Motor neuron (in vitro differentiated cells): Measurements from ENCODE around the gene ENOX1. TPM values are rescaled to one million over a fixed set of nuclear protein-coding genes. Genes with fewer than 3 reads are reported as not detected.

Source experiments
- ATAC-seq, 8 experiments: fragments of 200-7000 bp; cut with Tn5 transposase; replicated peaks in 6 of 8; 2 replicates each; pipeline ENCODE4 v1.8.0; 2021; ENCODE audit warnings: mild to moderate bottlenecking in 8 of 8, moderate library complexity in 8 of 8
- H3K27ac ChIP-seq, 2 donors: fragments of 250-450 bp; sonication (Bioruptor Pico); 2 replicates each; pipeline ENCODE4 v1.9.0; 2021; ENCODE audit warnings: antibody characterized with exemption in 2 of 2, mild to moderate bottlenecking in 2 of 2, moderate library complexity in 1 of 2
- H3K4me1 ChIP-seq, 2 donors: fragments of 250-450 bp; sonication (Bioruptor Pico); replicated peaks in 1 of 2; 2 replicates each; pipeline ENCODE4 v1.6.1; 2021; ENCODE audit warnings: antibody characterized with exemption in 2 of 2, mild to moderate bottlenecking in 2 of 2, moderate library complexity in 1 of 2
- H3K4me3 ChIP-seq, 5 donors: fragments of 250-450 bp; sonication (Bioruptor Pico); 2 replicates each; pipeline ENCODE4 v1.9.0; 2021; ENCODE audit warnings: antibody characterized with exemption in 5 of 5, mild to moderate bottlenecking in 5 of 5, moderate library complexity in 4 of 5
- WGBS, 10 experiments: fragments of 450-650 bp; shearing (Covaris generic); methylation state at CpG; one replicate each; pipeline ENCODE4 v1.0.0; 2022; 5-methylcytosine and 5-hydroxymethylcytosine counted together
- in situ Hi-C, 9 experiments: fragments of 400-800 bp; cut with MboI; loops; one replicate each; pipeline ENCODE4 v1.15.0; 2021; ENCODE audit warnings: low sequenced_read_pairs in 9 of 9, low pct_unique_long_range_greater_than_20kb in 2 of 9; ENCODE audit not compliant: unreplicated experiment in 9 of 9
- total RNA-seq, 8 experiments: library from RNA; unstranded; fragments of 300-600 nt; gene quantifications; 2 replicates each; pipeline versions ENCODE4 v1.2.3 to v1.2.4, GENCODE V29; 2022

Gene ENOX1
- total RNA-seq, 8 experiments from 2014 or later, result 5.6 to 19.0 (median 11.8) TPM

DNA sequence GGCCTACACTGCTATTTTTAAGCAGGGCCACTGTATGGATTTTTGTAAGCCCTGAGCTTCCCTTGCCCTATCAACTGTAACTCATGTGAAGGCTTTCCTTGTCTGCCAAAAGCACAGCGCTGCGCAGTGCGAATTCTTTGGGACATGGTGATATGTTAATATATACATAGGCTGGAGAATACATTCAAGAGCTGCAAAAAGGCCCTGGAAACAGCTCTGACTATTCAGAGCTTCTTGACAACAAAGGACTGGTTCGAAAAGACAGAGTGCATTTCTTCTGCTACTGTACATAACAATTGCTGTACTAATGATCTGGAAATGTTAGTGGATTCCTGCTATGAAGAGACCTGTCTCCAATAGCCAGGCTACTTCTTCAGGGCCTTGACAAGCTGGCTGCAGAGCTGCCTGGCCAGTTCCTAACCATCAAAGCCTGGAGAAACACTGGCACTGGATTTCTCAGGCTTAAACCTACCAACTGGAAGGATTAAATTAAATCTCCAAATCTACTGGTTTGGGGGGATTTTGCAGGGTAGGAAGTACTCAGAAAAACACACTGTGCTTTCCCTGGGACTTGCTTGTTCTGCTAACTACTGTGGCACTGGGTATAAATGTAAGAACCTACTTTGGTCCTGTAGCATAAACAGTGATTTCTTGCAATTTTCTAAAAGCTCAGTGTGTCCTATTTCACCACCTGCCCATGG, 516.5 kb downstream of the ENOX1 start:
- 40 to 100% (median 63%) methylated on average over 1 to 4 of the region's 4 CpGs for WGBS, 10 experiments
- Histone ChIP-seq H3K4me3 (no peak overlapping the region), H3K4me1 (peaks cover 44 to 49% of the 10 kb centered on the region in 2 donors), H3K27ac (peak overlapping the region; percentile 13 to 27)
- ATAC-seq, result peak in 5 of 8 experiments; percentile 74 to 88 (median 85)
- in situ Hi-C loops, result no loop called here

- 0 to 44% (median 21%) methylated on average over 3 to 5 of the region's 5 CpGs; no CpG with 5 or more reads in 2 of the 10 experiments for WGBS, 10 experiments
- Histone ChIP-seq H3K27ac (peak overlapping the region; percentile 14 to 63), H3K4me1 (peaks cover 38 to 44% of the 10 kb centered on the region in 2 donors), H3K4me3 (no peak overlapping the region)
- peak; percentile 63 to 93 (median 77) for ATAC-seq
- in situ Hi-C loops, result no loop called here
Observed at GRCh38 chr13:43269037-43269481, 517.7 kb downstream of the ENOX1 start.

GRCh38 chr13:43268632-43269031, 518.1 kb downstream of the ENOX1 start:
- in situ Hi-C loops, result no loop called here
- peak in 4 of 8 experiments; percentile 1 to 62 (median 36) for ATAC-seq
- 0 to 100% (median 33%) methylated on average over 1 to 2 of the region's 2 CpGs for WGBS, 10 experiments

GRCh38 chr13:43267916-43268315, 518.9 kb downstream of the ENOX1 start:
- 74 to 97% (median 87%) methylated on average over 1 to 3 of the region's 3 CpGs for WGBS, 10 experiments
- no peak for ATAC-seq
- no peak overlapping the region for H3K27ac ChIP-seq
- in situ Hi-C loops, result no loop called here
- peaks cover 38 to 44% of the 10 kb centered on the region in 2 donors for H3K4me1 ChIP-seq
- no peak overlapping the region for H3K4me3 ChIP-seq

More at GRCh38 chr13:43268632-43269031, 518.1 kb downstream of the ENOX1 start:
- no peak overlapping the region for H3K4me3 ChIP-seq
- H3K4me1 ChIP-seq, result peaks cover 38 to 44% of the 10 kb centered on the region in 2 donors
- H3K27ac ChIP-seq, result peak overlapping the region; percentile 14 to 63

DNA sequence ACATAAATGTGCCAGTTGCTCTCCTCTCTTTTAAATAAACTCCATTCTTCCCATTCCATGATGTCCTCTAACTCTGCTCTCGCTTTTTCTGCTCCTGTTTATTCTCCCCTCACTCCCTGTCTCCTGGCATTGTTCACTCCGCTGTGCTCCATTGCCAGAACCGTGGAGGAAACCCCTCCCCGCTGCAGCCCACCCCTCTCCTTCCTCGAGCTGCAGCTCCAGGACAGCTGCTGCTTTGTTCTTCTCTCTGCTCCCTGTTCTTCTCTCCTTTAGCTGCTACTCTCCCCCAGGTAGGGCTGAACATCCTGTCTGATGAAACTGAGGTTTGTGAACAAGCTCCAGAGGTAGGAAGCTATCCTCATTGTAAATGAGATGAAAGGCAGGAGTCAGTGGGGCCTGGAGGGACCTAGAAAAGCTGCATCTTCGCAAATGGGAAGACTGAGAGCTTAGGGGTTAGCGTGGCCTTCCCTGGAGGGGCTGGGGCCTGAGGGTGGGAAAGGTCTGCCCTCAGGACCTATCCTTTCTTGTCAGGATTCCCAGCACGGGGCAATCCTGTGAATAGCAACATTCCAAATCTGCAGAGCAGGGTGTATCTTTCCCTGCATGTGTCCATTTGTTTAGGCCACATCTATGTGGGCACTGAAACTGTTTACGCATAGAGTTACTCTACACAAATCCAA, 519.7 kb downstream of the ENOX1 start:
- 0 to 100% (median 79%) methylated on average over 1 to 6 of the region's 9 CpGs; no CpG with 5 or more reads in 1 of the 10 experiments for WGBS, 10 experiments
- Histone ChIP-seq H3K27ac (no peak overlapping the region), H3K4me3 (no peak overlapping the region), H3K4me1 (peaks cover 38 to 44% of the 10 kb centered on the region in 2 donors)
- no peak for ATAC-seq
- in situ Hi-C loops, result no loop called here

- WGBS, 10 experiments, result 0 to 100% (median 39%) methylated on average over 1 to 4 of the region's 4 CpGs
- no peak overlapping the region for H3K27ac ChIP-seq
- ATAC-seq, result peak in 3 of 8 experiments; percentile 9 to 28 (median 19)
- H3K4me3 ChIP-seq, result no peak overlapping the region
- peaks cover 24 to 30% of the 10 kb centered on the region in 2 donors for H3K4me1 ChIP-seq
- in situ Hi-C loops, result no loop called here
Observed at GRCh38 chr13:43265028-43265427, 521.7 kb downstream of the ENOX1 start.

- Histone ChIP-seq H3K27ac (no peak overlapping the region), H3K4me3 (no peak overlapping the region), H3K4me1 (peaks cover 19 to 24% of the 10 kb centered on the region in 2 donors)
- ATAC-seq, result no peak
- 50 to 100% (median 86%) methylated on average over 1 of the region's 1 CpG; no CpG with 5 or more reads in 3 of the 10 experiments for WGBS, 10 experiments
- in situ Hi-C loops, result no loop called here
Observed at GRCh38 chr13:43264458-43264857, 522.3 kb downstream of the ENOX1 start.

DNA sequence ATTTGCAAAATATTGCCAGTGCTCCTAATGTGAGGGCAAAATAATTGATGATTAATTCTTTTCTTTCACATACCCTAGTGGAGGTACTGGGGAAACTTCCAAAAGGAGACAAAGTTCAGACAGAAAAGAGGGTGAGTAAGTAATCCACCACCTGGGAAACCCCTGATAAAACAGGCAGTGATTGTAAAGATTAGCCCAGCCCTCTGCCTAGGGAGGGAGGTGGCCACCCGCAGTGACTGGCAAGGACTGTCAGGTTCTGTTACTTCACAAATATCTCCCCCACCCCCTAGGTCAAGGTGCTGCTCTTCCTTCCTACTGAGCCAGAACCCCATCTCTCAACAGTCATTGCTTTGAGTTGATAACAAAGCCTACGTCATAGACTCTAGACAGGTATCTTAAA, 523.7 kb downstream of the ENOX1 start:
- Histone ChIP-seq H3K4me3 (no peak overlapping the region), H3K27ac (no peak overlapping the region), H3K4me1 (peaks cover 9 to 11% of the 10 kb centered on the region in 2 donors)
- in situ Hi-C loops, result no loop called here
- WGBS, 10 experiments, result 80 to 100% (median 100%) methylated on average over 1 to 2 of the region's 2 CpGs; no CpG with 5 or more reads in 3 of the 10 experiments
- ATAC-seq, result no peak

DNA sequence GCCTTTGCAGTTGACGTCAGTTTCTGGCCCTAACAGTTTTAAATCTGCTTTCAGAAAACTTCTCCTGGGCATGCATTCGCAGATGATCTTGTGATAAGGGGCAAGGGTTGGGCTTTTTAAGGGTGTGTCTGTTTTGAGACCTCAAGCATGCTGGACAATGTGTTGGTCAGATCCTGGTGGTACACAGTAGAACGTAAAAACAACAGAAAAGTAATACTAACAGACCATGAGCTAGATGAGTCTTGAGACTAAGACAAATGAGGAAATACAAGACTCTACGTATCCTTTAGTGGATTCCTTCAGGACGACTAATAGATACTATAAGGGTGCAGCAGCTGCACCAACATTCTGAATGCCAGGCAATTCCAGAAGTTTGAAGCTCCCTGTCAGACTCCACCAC, 525.8 kb downstream of the ENOX1 start:
- no peak overlapping the region for H3K4me3 ChIP-seq
- H3K4me1 ChIP-seq, result peaks cover 0 to 3% of the 10 kb centered on the region in 2 donors
- in situ Hi-C loops, result no loop called here
- H3K27ac ChIP-seq, result no peak overlapping the region
- ATAC-seq, result peak in 1 of 8 experiments; percentile 46
- WGBS, 10 experiments, result 34 to 100% (median 94%) methylated on average over 1 to 5 of the region's 5 CpGs; no CpG with 5 or more reads in 1 of the 10 experiments

DNA sequence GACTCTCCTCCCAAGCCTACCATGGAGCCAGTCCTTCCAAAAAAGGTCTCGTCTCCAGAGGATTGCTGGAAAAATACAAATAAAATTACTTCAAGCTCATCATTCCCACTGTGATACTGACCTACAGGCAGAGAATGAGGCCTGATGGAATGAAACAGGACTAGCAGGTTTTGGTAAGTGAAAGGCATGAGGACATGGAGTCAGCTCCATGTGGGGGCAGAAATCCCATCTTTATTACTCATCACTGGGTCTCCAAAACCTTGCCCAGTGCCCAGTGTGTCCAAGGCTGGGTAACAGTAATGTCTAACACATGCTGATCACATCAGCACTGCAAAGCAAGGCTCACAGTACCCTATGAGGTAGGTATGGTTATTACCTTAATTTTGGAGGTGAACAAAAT, 528.0 kb downstream of the ENOX1 start:
- in situ Hi-C loops, result no loop called here
- H3K27ac ChIP-seq, result no peak overlapping the region
- H3K4me1 ChIP-seq, result no peaks in the 10 kb centered on the region
- H3K4me3 ChIP-seq, result no peak overlapping the region
- WGBS, 10 experiments, result 100% methylated on average over 1 of the region's 1 CpG; no CpG with 5 or more reads in 5 of the 10 experiments
- ATAC-seq, result no peak

- in situ Hi-C loops, result no loop called here
- Histone ChIP-seq H3K4me1 (no peaks in the 10 kb centered on the region), H3K27ac (no peak overlapping the region), H3K4me3 (no peak overlapping the region)
- no peak for ATAC-seq
Observed at GRCh38 chr13:43257765-43258164, 529.0 kb downstream of the ENOX1 start.

DNA sequence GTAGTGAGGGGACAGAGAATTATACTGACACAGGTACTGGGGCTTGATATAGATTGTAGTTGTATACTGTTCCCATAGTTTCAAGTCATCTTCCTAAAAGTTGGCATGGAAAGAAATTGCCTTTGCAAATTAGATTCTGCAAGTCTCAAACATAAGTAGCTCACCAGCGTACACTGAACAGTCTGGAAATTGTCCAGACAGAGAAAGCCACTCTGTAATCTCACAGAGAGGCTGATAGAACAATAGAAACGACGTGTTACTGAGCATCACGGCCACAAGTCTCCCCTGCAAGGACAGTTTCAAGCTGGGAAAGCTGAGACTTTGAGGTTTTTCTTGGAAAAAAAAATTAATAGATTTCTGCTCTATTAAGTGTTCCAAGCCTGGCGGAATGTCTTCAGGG, 534.8 kb downstream of the ENOX1 start:
- WGBS, 10 experiments, result 81 to 100% (median 100%) methylated on average over 1 to 5 of the region's 5 CpGs; no CpG with 5 or more reads in 3 of the 10 experiments
- peak in 1 of 8 experiments; percentile 72 for ATAC-seq
- H3K27ac ChIP-seq, result no peak overlapping the region
- no peak overlapping the region for H3K4me3 ChIP-seq
- in situ Hi-C loops, result no loop called here
- peaks cover 0 to 2% of the 10 kb centered on the region in 2 donors for H3K4me1 ChIP-seq

DNA sequence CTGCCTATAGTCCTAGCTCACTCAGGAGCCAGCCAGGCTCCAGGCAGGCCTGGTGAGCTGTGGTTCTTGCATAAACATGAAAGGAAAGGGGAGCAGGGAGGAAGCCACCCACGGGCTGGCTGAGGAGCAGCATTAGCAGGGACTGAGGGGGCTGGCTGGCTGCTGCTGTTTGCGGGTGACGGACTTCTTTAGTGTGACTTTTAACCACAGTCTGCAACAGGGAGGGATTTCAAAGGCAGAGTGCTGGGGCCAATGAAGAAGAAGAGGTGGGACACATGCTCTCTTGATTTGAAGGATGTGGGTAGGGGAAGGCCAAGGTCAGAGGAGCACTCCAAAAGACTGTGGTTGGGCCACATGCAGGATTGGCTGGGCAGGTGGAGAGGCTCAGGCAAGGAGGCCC, 540.4 kb downstream of the ENOX1 start:
- 0 to 72% (median 30%) methylated on average over 1 to 3 of the region's 3 CpGs; no CpG with 5 or more reads in 6 of the 10 experiments for WGBS, 10 experiments
- ATAC-seq, result no peak
- Histone ChIP-seq H3K27ac (no peak overlapping the region), H3K4me1 (peaks cover 0 to 13% of the 10 kb centered on the region in 2 donors), H3K4me3 (no peak overlapping the region)
- in situ Hi-C loops, result no loop called here
